Measurements from ENCODE around the gene ETF1. TPM values are rescaled to one million over a fixed set of nuclear protein-coding genes. Genes with fewer than 3 reads are reported as not detected.

ETF1 gene
- 80.9 TPM for total RNA-seq
- long read RNA-seq, transcript ETF1-201 (11 exons, 3,742 nt): major isoform, 38 of 47 reads
- long read RNA-seq, partial matches to known transcripts: 5 of 47 reads
- long read RNA-seq, other reads (novel, unspliced or antisense): 4 of 47 reads

DNA sequence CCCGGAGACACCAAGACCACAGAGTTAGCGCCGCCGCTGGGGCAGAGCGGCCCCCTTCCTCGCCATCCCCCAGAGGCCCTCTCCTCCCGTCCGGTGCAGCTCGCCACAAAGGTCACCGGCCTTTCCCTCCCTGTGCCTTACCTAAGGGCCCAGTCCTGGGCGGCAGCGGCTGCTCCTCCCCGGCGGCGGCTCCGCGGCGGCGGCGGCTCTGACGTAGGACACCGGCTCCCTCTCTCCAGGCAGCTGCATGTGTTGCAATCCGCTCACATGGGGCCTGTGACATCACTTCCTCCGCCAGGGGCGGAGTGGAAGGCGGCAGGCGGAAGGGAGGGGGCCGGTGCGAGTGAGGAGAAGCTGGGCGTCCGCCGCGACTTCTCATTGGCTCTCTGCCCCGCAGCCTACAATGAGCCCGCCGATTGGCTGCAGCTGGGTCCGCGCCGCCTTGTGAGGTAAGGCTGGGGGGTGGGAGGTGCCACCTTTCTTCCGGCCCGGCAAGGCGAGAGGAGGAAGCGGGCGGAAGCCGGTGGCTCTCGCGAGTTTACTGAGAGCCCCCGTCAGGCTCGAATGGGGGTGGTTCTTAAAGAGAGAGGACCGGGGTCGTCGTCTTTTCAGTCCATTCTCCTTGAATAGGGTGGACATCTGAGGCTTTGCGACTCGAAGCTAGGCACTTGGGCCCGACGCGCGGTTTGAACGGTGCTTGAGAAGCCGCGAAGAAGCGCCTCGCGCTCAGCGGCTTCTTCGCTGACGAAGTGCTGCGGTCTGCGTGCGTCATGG, at the start of gene ETF1:
Gene ETF1 (minus strand): TSS at position 281 of the 774 bp plus-strand sequence. CDS start 318 bp downstream, outside the sequence.
- DNase-seq: peak; percentile 100
- intact Hi-C loops (cut with DNase I): no loop called here
- ATAC-seq (ENCODE audit: poor library complexity): peak; percentile 94

GRCh38 chr5:138588013-138588788, 45.2 kb upstream of the ETF1 start:
- intact Hi-C loops (cut with DNase I): no loop called here
- ATAC-seq (ENCODE audit: poor library complexity) (no peak), DNase-seq (no peak)

GRCh38 chr5:138585157-138585556, 42.1 kb upstream of the ETF1 start:
- intact Hi-C loops (cut with DNase I): no loop called here
- no peak for ATAC-seq (ENCODE audit: poor library complexity)
- no peak for DNase-seq

DNA sequence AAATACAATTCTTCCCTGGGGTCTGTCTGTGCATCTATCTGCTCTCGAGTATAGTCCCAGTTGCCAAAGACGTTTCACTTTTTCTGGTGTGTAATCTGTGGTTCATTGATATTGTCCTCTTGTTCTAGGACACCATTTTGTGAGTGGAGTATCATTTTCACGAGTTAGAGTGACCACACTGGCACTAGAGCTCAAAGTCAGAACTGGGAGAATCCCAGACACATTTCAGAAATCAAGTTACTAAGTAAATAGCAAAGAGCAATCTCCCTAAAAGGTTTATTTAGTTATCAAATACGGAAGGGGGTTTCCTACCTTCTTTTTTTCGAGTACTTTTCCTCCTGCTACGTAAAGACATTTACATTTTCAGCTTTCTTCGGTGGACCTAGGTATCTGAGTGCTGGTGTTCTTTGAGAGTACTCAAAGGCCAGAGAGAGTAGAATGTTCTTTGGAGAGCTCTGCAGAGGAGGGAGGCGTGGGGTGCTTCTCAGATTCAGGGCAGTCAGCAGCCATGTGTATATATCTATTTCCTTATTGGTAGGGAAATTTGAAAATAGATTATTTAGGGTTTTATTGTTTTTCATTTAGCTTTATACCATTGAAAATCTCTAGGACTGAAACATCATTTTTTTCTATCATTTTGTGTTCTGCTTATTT, 41.1 kb upstream of the ETF1 start:
- ATAC-seq (ENCODE audit: poor library complexity): no peak
- intact Hi-C loops (cut with DNase I): no loop called here
- DNase-seq: no peak

DNA sequence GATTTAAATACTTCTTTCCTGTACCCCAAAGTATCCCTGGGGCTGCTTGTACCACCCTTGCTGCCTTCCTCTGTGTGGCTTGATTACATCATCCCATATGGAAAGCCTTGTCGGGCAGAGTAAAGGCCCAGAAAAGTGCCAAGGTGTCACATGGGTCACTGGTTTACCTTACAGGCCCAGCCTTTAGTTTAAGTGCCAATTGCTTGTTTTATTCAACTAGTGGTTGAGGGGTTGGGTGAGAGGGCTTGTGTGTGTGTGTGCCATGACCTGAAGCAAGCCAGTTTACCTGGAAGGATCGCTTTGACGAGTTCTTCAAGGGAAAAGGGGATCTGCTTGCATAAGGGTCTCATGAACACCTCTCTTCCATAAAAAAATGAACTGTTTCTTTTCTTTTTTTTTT, 39.9 kb upstream of the ETF1 start:
- DNase-seq (no peak), ATAC-seq (ENCODE audit: poor library complexity) (no peak)
- intact Hi-C loops (cut with DNase I): no loop called here

- ATAC-seq (ENCODE audit: poor library complexity) (no peak), DNase-seq (no peak)
- intact Hi-C loops (cut with DNase I): no loop called here
Measured at GRCh38 chr5:138580777-138581176, 37.7 kb upstream of the ETF1 start.

GRCh38 chr5:138580001-138580400, 37.0 kb upstream of the ETF1 start:
- no peak for ATAC-seq (ENCODE audit: poor library complexity)
- no peak for DNase-seq
- intact Hi-C loops (cut with DNase I): no loop called here

DNA sequence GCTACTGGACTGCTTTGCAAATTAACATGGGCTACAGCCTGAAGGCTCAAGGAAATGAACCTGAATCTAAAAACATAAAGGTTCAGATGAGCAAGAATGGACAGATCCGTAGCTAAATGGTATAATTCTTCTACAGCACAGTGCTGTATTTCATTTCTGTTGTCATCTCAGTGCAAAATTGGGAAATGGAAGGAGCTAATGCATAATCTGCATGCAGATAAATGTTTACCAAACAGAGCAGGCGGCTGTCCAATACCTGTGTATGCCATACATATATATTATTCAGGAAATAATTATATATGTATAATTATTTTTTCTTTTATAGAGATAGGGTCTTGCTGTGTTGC, 36.5 kb upstream of the ETF1 start:
- DNase-seq (no peak), ATAC-seq (ENCODE audit: poor library complexity) (no peak)
- intact Hi-C loops (cut with DNase I): loop anchor here (10.0 kb wide), 1 partner anchor 685 kb away; no protein-coding TSS in a partner anchor

DNA sequence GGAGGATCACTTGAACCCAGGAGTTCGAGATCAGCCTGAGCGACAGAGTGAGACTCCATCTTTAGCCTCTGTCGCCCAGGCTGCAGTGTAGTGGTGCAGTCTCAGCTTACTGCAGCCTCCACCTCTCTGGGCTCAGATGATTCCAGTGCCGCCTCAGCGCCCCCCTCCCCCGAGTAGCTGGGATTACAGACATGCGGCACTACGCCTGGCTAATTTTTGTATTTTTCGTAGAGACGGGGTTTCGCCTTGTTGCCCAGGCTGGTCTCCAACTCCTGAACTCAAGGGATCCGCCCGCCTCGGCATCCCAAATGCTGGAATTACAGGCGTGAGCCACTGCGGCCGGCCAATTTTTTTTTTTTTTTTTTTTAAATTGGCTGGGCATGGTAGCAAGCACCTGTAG, 34.4 kb upstream of the ETF1 start:
- ATAC-seq (ENCODE audit: poor library complexity) (no peak), DNase-seq (no peak)
- intact Hi-C loops (cut with DNase I): loop anchor here (10.0 kb wide), 1 partner anchor 687 kb away; no protein-coding TSS in a partner anchor

DNA sequence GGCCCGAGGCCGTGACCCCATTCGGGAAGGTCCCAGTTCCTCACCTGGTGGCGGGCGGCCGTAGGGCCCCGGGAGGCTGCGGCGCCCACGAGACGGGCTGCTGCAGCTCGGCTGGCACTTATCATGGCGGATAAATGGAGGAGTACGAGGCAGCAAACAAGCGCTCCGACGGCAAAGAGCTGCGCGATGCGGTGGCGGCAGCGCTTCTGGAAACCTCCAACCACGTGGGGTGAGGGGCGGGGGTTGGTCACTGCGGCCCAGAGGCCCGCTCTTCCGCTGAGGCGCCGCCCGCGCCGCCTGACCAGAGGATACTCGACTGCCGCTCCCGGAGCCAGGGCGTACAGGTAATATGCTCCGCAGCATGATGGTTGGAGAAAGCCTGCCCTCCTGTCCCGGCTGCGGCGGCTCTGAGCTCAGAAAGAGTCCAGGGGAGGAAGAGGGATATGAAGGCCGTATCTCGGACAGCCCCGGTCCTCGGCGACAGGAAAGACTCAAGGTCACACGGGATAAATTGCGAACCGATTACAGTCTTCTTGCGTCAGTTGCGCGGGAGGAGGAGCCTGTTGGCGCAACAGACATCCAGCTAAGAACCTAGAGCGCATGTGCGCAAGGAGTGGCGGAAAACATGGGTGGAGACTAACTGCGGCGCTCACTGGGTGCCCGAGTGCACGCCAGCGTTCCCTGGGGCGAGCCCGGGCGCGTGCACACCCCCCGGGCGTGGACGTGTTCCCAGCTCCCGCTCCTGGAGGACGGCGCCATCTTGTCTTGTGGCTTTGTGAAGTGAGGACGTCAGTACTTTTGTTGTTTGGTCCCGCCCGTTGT, 32.4 kb upstream of the ETF1 start, which contains the start of gene HSPA9:
Gene HSPA9 (minus strand): TSS at position 208 of the 822 bp plus-strand sequence. CDS start 83 bp downstream, at position 125.
- ATAC-seq (ENCODE audit: poor library complexity) (peak; percentile 95), DNase-seq (peak; percentile 98)
- intact Hi-C loops (cut with DNase I): loop anchor here (10.0 kb wide), 1 partner anchor 689 kb away; no protein-coding TSS in a partner anchor

GRCh38 chr5:138574744-138575193, 31.7 kb upstream of the ETF1 start:
- DNase-seq (no peak), ATAC-seq (ENCODE audit: poor library complexity) (no peak)
- intact Hi-C loops (cut with DNase I): loop anchor here (10.0 kb wide), 1 partner anchor 690 kb away; no protein-coding TSS in a partner anchor

GRCh38 chr5:138573949-138574670, 31.1 kb upstream of the ETF1 start:
- intact Hi-C loops (cut with DNase I): loop anchor here (10.0 kb wide), 1 partner anchor 691 kb away; no protein-coding TSS in a partner anchor
- no peak for DNase-seq
- ATAC-seq (ENCODE audit: poor library complexity): no peak

DNA sequence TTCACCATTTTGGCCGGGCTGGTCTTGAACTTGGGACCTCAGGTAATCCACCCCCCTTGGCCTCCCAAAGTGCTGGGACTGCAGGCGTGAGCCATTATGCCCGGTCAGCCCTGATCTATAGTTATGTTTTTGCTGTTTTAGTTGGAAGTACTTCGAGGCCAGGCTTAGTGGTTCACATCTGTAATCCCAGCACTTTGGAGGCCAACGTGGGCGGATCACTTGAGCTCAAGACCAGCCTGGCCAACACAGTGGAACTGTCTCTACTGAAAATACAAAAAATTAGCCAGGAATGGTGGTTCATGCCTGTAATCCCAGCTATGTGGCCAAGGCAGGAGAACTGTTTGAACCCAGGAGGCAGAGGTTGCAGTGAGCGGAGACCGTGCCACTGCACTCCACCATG, 30.2 kb upstream of the ETF1 start:
- ATAC-seq (ENCODE audit: poor library complexity) (no peak), DNase-seq (no peak)
- intact Hi-C loops (cut with DNase I): loop anchor here (10.0 kb wide), 1 partner anchor 692 kb away; no protein-coding TSS in a partner anchor

DNA sequence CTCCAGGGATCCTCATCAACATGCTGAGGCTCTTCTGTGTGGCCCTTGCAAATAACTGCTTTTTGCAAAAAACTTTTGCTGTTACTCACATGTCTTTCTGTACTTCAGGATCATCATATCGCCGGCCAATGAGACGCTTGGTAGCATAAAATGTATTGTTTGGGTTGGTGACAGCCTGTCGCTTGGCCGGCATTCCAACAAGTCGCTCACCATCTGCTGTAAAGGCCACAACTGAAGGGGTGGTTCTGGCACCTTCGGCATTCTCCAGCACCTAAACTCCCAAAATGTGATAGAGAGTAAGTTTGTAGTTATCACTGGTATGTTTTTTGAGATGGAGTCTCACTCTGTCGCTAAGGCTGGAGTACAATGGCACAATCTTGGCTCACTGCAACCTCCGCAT, 27.8 kb upstream of the ETF1 start:
- ATAC-seq (ENCODE audit: poor library complexity) (no peak), DNase-seq (no peak)
- intact Hi-C loops (cut with DNase I): loop anchor here (10.0 kb wide), 1 partner anchor 694 kb away; no protein-coding TSS in a partner anchor

DNA sequence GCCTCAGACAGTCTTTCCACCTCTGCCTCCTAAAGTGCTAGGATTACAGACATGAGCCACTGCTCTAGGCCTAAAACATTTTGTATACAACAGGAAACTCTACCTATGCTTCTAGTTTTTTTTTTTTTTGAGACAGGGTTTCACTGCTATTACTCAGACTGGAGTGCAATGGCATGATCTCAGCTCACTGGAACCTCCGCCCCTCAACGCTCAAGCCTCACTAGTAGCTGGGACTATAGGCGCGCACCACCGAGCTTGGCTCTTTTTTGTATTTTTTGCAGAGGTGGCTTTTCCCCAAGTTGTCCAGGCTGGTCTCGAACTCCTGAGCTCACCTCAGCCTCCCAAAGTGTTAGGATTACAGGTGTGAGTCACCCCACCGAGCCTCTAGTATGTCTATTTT, 26.7 kb upstream of the ETF1 start:
- ATAC-seq (ENCODE audit: poor library complexity) (no peak), DNase-seq (no peak)
- intact Hi-C loops (cut with DNase I): loop anchor here (10.0 kb wide), 1 partner anchor 695 kb away; no protein-coding TSS in a partner anchor

DNA sequence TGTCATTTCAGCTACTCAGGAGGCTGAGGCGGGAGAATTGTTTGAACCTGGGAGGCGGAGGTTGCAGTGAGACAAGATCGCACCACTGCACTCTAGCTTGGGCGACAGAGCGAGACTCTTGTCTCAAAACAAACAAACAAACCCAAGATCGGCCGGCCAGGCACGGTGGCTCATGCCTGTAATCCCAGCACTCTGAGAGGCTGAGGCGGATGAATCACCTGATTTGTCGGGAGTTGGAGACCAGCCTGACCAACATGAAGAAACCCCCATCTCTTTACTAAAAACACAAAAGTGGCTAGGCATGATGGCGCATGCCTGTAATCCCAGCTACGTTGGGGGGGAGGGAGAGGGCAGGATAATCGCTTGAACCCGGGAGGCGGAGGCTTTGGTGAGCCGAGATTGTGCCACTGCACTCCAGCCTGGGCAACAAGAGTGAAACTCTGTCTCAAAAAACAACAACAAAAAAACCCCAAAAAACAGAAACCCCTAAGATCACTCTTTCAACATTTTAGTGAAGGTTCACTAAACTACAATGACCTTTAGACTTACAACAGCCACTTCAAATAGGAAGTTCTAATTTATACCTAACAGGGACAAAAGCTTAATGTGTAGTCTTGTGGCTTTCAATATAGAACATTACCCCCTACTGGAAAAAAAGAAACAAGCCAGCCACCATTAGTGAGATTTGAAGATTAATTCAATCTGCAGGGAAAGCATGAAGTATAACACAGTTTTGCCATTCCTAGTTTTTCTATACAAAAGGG, 25.2 kb upstream of the ETF1 start:
- no peak for ATAC-seq (ENCODE audit: poor library complexity)
- no peak for DNase-seq
- intact Hi-C loops (cut with DNase I): no loop called here

- intact Hi-C loops (cut with DNase I): no loop called here
- ATAC-seq (ENCODE audit: poor library complexity) (no peak), DNase-seq (no peak)
Measured at GRCh38 chr5:138566792-138567191, 23.8 kb upstream of the ETF1 start.

Measured in Right ventricle myocardium superior (tissue), 1 donor.